ENCODE data around the gene ZNF66.
"Not testable (repeated sequence)": the region's sequence is repeated elsewhere in the genome, so short reads cannot be mapped to it uniquely, and the experiment has no call there.

DNA sequence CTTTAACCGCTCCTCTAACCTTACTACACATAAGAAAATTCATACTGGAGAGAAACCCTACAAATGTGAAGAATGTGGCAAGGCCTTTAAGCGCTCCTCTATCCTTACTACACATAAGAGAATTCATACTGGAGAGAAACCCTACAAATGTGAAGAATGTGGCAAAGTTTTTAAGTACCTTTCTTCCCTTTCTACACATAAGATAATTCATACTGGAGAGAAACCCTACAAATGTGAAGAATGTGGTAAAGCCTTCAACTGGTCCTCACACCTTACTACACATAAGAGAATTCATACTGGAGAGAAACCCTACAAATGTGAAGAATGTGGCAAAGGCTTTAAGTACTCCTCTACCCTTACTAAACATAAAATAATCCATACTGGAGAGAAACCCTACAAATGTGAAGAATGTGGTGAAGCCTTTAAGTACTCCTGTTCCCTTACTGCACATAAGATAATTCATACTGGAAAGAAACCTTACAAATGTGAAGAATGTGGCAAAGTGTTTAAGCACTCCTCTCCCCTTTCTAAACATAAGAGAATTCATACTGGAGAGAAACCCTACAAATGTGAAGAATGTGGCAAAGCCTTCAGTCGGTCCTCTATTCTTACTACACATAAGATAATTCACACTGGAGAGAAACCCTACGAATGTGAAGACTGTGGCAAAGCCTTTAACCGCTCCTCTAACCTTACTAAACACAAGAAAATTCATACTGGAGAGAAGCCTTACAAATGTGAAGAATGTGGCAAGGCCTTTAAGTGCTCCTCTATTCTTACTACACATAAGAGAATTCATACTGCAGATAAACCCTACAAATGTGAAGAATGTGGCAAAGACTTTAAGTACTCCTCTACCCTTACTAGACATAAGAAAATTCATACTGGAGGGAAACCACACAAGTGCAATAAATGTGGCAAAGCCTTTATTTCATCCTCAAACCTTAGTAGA, 30.5 kb downstream of the ZNF66 start:
- TF ChIP-seq, protein P1, sequence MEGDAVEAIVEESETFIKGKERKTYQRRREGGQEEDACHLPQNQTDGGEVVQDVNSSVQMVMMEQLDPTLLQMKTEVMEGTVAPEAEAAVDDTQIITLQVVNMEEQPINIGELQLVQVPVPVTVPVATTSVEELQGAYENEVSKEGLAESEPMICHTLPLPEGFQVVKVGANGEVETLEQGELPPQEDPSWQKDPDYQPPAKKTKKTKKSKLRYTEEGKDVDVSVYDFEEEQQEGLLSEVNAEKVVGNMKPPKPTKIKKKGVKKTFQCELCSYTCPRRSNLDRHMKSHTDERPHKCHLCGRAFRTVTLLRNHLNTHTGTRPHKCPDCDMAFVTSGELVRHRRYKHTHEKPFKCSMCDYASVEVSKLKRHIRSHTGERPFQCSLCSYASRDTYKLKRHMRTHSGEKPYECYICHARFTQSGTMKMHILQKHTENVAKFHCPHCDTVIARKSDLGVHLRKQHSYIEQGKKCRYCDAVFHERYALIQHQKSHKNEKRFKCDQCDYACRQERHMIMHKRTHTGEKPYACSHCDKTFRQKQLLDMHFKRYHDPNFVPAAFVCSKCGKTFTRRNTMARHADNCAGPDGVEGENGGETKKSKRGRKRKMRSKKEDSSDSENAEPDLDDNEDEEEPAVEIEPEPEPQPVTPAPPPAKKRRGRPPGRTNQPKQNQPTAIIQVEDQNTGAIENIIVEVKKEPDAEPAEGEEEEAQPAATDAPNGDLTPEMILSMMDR (IDR thresholded peaks at IDR 0.05) = not testable (repeated sequence)
- not testable (repeated sequence) for TF ChIP-seq POLR2A, EP300, POLR2AphosphoS5 (IDR thresholded peaks at IDR 0.05)
